DOHH2 (cell line): ENCODE data around the gene MYOZ2.

Source experiments
- H3F3A ChIP-seq: fragments of 200-600 bp; sonication (generic), shearing (Covaris generic); 2 replicates; pipeline ENCODE4 v1.6.0; 2016; ENCODE audit warnings: antibody characterized with exemption, mild to moderate bottlenecking; ENCODE audit not compliant: control insufficient read depth, insufficient read depth
- H3K27ac ChIP-seq: fragments of 200-600 bp; sonication (generic); 2 replicates; pipeline ENCODE4 v1.5.1; 2014; ENCODE audit warnings: low read depth, mild to moderate bottlenecking, low read length, moderate library complexity
- H3K27me3 ChIP-seq: fragments of 200-600 bp; sonication (generic); 2 replicates; pipeline ENCODE4 v1.6.1; 2014; ENCODE audit warnings: mild to moderate bottlenecking, low read length, mixed read lengths; ENCODE audit not compliant: control insufficient read depth
- H3K36me3 ChIP-seq: fragments of 200-600 bp; sonication (generic); 2 replicates; pipeline ENCODE4 v1.6.1; 2014; ENCODE audit warnings: mild to moderate bottlenecking, low read length, moderate library complexity, mixed read lengths; ENCODE audit not compliant: control insufficient read depth
- H3K4me1 ChIP-seq: fragments of 200-600 bp; sonication (generic); 2 replicates; pipeline ENCODE4 v1.6.1; 2014; ENCODE audit warnings: mild to moderate bottlenecking, low read length, mixed read lengths; ENCODE audit not compliant: control insufficient read depth
- H3K4me2 ChIP-seq: fragments of 200-600 bp; sonication (generic); 2 replicates; pipeline ENCODE4 v1.6.0; 2014; ENCODE audit warnings: mild to moderate bottlenecking, low read length, moderate library complexity
- H3K4me3 ChIP-seq: fragments of 200-600 bp; sonication (generic); 2 replicates; pipeline ENCODE4 v1.5.1; 2014; ENCODE audit warnings: mild to moderate bottlenecking, low read length, mixed read lengths
- H3K79me2 ChIP-seq: fragments of 200-600 bp; sonication (generic); 2 replicates; pipeline ENCODE4 v1.6.1; 2014; ENCODE audit warnings: mild to moderate bottlenecking, low read length, mixed read lengths; ENCODE audit not compliant: control insufficient read depth
- H3K9me2 ChIP-seq: fragments of 200-600 bp; sonication (generic); replicated peaks from 2 replicates; pipeline ENCODE4 v1.6.1; 2014; ENCODE audit warnings: mild to moderate bottlenecking, low read length, mixed read lengths; ENCODE audit not compliant: control insufficient read depth
- H3K9me3 ChIP-seq: fragments of 200-600 bp; sonication (generic); 2 replicates; pipeline ENCODE4 v1.6.1; 2014; ENCODE audit warnings: antibody characterized with exemption, low read length, mixed read lengths; ENCODE audit not compliant: control insufficient read depth, insufficient read depth
- H4K20me1 ChIP-seq: fragments of 200-600 bp; sonication (generic); 2 replicates; pipeline ENCODE4 v1.6.0; 2014; ENCODE audit warnings: low read depth, mild to moderate bottlenecking, antibody characterized with exemption, low read length, moderate library complexity; ENCODE audit not compliant: control insufficient read depth, insufficient read depth
- CTCF ChIP-seq: fragments of 200-600 bp; sonication (generic); IDR thresholded peaks from one replicate; pipeline ENCODE4 v1.5.1; 2014; ENCODE audit warnings: antibody characterized with exemption, mild to moderate bottlenecking, low read depth, low read length; ENCODE audit not compliant: poor library complexity, severe bottlenecking
- EZH2phosphoT487 ChIP-seq: fragments of 200-600 bp; sonication (generic); IDR thresholded peaks from 2 replicates; pipeline ENCODE4 v1.6.1; 2017; ENCODE audit warnings: borderline replicate concordance, mild to moderate bottlenecking, antibody characterized with exemption, low read length, moderate library complexity, mixed read lengths

The MYOZ2 gene

GRCh38 chr4:119116021-119116420, 19.6 kb upstream of the MYOZ2 start:
- H3F3A ChIP-seq, result no peaks in the 10 kb centered on the region
- H3K79me2 ChIP-seq, result no peaks in the 10 kb centered on the region
- H3K27ac ChIP-seq, result no peak overlapping the region
- no peaks in the 10 kb centered on the region for H4K20me1 ChIP-seq
- H3K36me3 ChIP-seq, result no peaks in the 10 kb centered on the region
- TF ChIP-seq EZH2phosphoT487, result no peak
- H3K4me3 ChIP-seq, result no peak overlapping the region
- peaks cover 10% of the 10 kb centered on the region for H3K4me1 ChIP-seq
- H3K9me3 ChIP-seq, result no peaks in the 10 kb centered on the region
- H3K4me2 ChIP-seq, result no peak overlapping the region
- no peaks in the 10 kb centered on the region for H3K27me3 ChIP-seq
- H3K9me2 ChIP-seq, result no peaks in the 10 kb centered on the region

GRCh38 chr4:119116925-119117900, 18.4 kb upstream of the MYOZ2 start:
- no peaks in the 10 kb centered on the region for H3K9me2 ChIP-seq
- H3K27me3 ChIP-seq, result no peaks in the 10 kb centered on the region
- peaks cover 10% of the 10 kb centered on the region for H3K4me1 ChIP-seq
- no peak overlapping the region for H3K27ac ChIP-seq
- no peak for TF ChIP-seq EZH2phosphoT487
- no peak for TF ChIP-seq CTCF
- H3K36me3 ChIP-seq, result no peaks in the 10 kb centered on the region
- H3K79me2 ChIP-seq, result no peaks in the 10 kb centered on the region
- no peaks in the 10 kb centered on the region for H4K20me1 ChIP-seq
- H3F3A ChIP-seq, result no peaks in the 10 kb centered on the region
- H3K4me3 ChIP-seq, result no peak overlapping the region
- H3K9me3 ChIP-seq, result no peaks in the 10 kb centered on the region
- H3K4me2 ChIP-seq, result no peak overlapping the region

- H3K9me3 ChIP-seq, result no peaks in the 10 kb centered on the region
- H3K27me3 ChIP-seq, result no peaks in the 10 kb centered on the region
- H3K79me2 ChIP-seq, result no peaks in the 10 kb centered on the region
- TF ChIP-seq CTCF (no peak), EZH2phosphoT487 (no peak)
- no peak overlapping the region for H3K27ac ChIP-seq
- H4K20me1 ChIP-seq, result no peaks in the 10 kb centered on the region
- peaks cover 5% of the 10 kb centered on the region for H3K4me1 ChIP-seq
- H3K4me3 ChIP-seq, result no peak overlapping the region
- no peaks in the 10 kb centered on the region for H3K9me2 ChIP-seq
- H3K36me3 ChIP-seq, result no peaks in the 10 kb centered on the region
- no peaks in the 10 kb centered on the region for H3F3A ChIP-seq
- no peak overlapping the region for H3K4me2 ChIP-seq
Measured at GRCh38 chr4:119118397-119118796, 17.2 kb upstream of the MYOZ2 start.

GRCh38 chr4:119124352-119124751, 11.3 kb upstream of the MYOZ2 start:
- TF ChIP-seq CTCF, result no peak
- no peak for TF ChIP-seq EZH2phosphoT487
- Histone ChIP-seq H3K27ac (no peak overlapping the region), H3K4me2 (no peak overlapping the region)

More at GRCh38 chr4:119124352-119124751, 11.3 kb upstream of the MYOZ2 start:
- no peaks in the 10 kb centered on the region for H4K20me1 ChIP-seq
- H3K4me1 ChIP-seq, result peaks cover 19% of the 10 kb centered on the region
- no peak overlapping the region for H3K4me3 ChIP-seq
- H3K79me2 ChIP-seq, result no peaks in the 10 kb centered on the region
- H3K27me3 ChIP-seq, result no peaks in the 10 kb centered on the region
- no peaks in the 10 kb centered on the region for H3K9me3 ChIP-seq
- H3K9me2 ChIP-seq, result no peaks in the 10 kb centered on the region
- H3K36me3 ChIP-seq, result no peaks in the 10 kb centered on the region
- H3F3A ChIP-seq, result no peaks in the 10 kb centered on the region
